Activated T-helper 1 cell treated with anti-CD3 and anti-CD28 coated beads, Interleukin-12 subunit alpha, Interleukin-12 subunit beta, Interleukin-2, Interleukin-4 antibody, amounts not matched to agents 30 ng/mL and 10 ng/mL and 1 ng/mL, durations not matched to agents 14 hours and 24 hours and 36 hours (primary cell): ENCODE results near the gene POTEI. TPM values are rescaled to one million over a fixed set of nuclear protein-coding genes. Genes with fewer than 3 reads are reported as not detected.
"Not testable (repeated sequence)": the region's sequence is repeated elsewhere in the genome, so short reads cannot be mapped to it uniquely, and the experiment has no call there.

ENCODE experiments used
- DNase-seq: peaks from one replicate; pipeline ENCODE4 v3.0.0; 2021; ENCODE audit warnings: low spot score
- H3K27ac Mint-ChIP-seq: one replicate; pipeline ENCODE4 v1.8.0; 2021; ENCODE audit warnings: mild to moderate bottlenecking, mixed read lengths
- H3K27me3 Mint-ChIP-seq: one replicate; pipeline ENCODE4 v1.8.0; 2022; ENCODE audit warnings: mild to moderate bottlenecking, moderate library complexity, mixed read lengths; ENCODE audit not compliant: insufficient read depth
- H3K36me3 Mint-ChIP-seq: one replicate; pipeline ENCODE4 v1.8.0; 2021; ENCODE audit warnings: low read depth, mixed read lengths
- H3K4me1 Mint-ChIP-seq: one replicate; pipeline ENCODE4 v1.8.0; 2021; ENCODE audit warnings: low read depth, mixed read lengths
- H3K4me3 Mint-ChIP-seq: one replicate; pipeline ENCODE4 v1.8.0; 2021; ENCODE audit warnings: mild to moderate bottlenecking, moderate library complexity, mixed read lengths
- H3K9me3 Mint-ChIP-seq: one replicate; pipeline ENCODE4 v1.8.0; 2021; ENCODE audit warnings: mixed read lengths
- intact Hi-C: fragments of 100-400 bp; cut with micrococcal nuclease; formaldehyde crosslinking; loops from one replicate; pipeline ENCODE4 v1.15.1; 2024
- total RNA-seq: library from RNA; stranded (reverse); gene quantifications from 2 replicates; pipeline ENCODE4 v1.2.3, GENCODE V29; 2022

The POTEI gene
- total RNA-seq, 1 donor from 2014 or later: not detected

GRCh38 chr2:130527365-130527967 lies 18.3 kb upstream of the POTEI start:
- H3K4me1 Mint-ChIP-seq, H3K36me3 Mint-ChIP-seq, H3K27ac Mint-ChIP-seq, DNase-seq, H3K27me3 Mint-ChIP-seq, H3K9me3 Mint-ChIP-seq, intact Hi-C loops, H3K4me3 Mint-ChIP-seq: not testable (repeated sequence)

- H3K36me3 Mint-ChIP-seq, H3K4me3 Mint-ChIP-seq, intact Hi-C loops, H3K27ac Mint-ChIP-seq, H3K4me1 Mint-ChIP-seq, DNase-seq, H3K9me3 Mint-ChIP-seq, H3K27me3 Mint-ChIP-seq: not testable (repeated sequence)
These were observed 13.3 kb upstream of the POTEI start for GRCh38 chr2:130522390-130522789.

- intact Hi-C loops, H3K9me3 Mint-ChIP-seq, H3K27ac Mint-ChIP-seq, H3K4me3 Mint-ChIP-seq, H3K4me1 Mint-ChIP-seq, DNase-seq, H3K36me3 Mint-ChIP-seq, H3K27me3 Mint-ChIP-seq: not testable (repeated sequence)
These were observed 11.9 kb upstream of the POTEI start, which contains the start of gene CFC1B for GRCh38 chr2:130520992-130521391. CFC1B (plus strand) TSS chr2:130521222; CDS start chr2:130521485, 263 bp downstream.

- intact Hi-C loops, H3K4me3 Mint-ChIP-seq, H3K36me3 Mint-ChIP-seq, DNase-seq, H3K9me3 Mint-ChIP-seq, H3K27ac Mint-ChIP-seq, H3K27me3 Mint-ChIP-seq, H3K4me1 Mint-ChIP-seq: not testable (repeated sequence)
These were observed 9.5 kb upstream of the POTEI start for GRCh38 chr2:130518516-130519106.

GRCh38 chr2:130511747-130512451 lies 2.8 kb upstream of the POTEI start:
- H3K9me3 Mint-ChIP-seq, H3K27me3 Mint-ChIP-seq, intact Hi-C loops, DNase-seq, H3K27ac Mint-ChIP-seq, H3K4me3 Mint-ChIP-seq, H3K4me1 Mint-ChIP-seq, H3K36me3 Mint-ChIP-seq: not testable (repeated sequence)

GRCh38 chr2:130510807-130511746 lies 1.9 kb upstream of the POTEI start:
- H3K9me3 Mint-ChIP-seq, H3K4me1 Mint-ChIP-seq, intact Hi-C loops, H3K27me3 Mint-ChIP-seq, DNase-seq, H3K36me3 Mint-ChIP-seq, H3K4me3 Mint-ChIP-seq, H3K27ac Mint-ChIP-seq: not testable (repeated sequence)

GRCh38 chr2:130491073-130491472 lies 18.1 kb downstream of the POTEI start:
- DNase-seq, H3K27ac Mint-ChIP-seq, H3K27me3 Mint-ChIP-seq, H3K4me3 Mint-ChIP-seq, H3K4me1 Mint-ChIP-seq, H3K36me3 Mint-ChIP-seq, H3K9me3 Mint-ChIP-seq, intact Hi-C loops: not testable (repeated sequence)

GRCh38 chr2:130455413-130455812 lies 53.7 kb downstream of the POTEI start:
- H3K27me3 Mint-ChIP-seq, H3K4me3 Mint-ChIP-seq, H3K27ac Mint-ChIP-seq, H3K4me1 Mint-ChIP-seq, H3K36me3 Mint-ChIP-seq, H3K9me3 Mint-ChIP-seq, DNase-seq, intact Hi-C loops: not testable (repeated sequence)

GRCh38 chr2:130454712-130455083 lies 54.4 kb downstream of the POTEI start:
- H3K36me3 Mint-ChIP-seq, H3K4me3 Mint-ChIP-seq, intact Hi-C loops, DNase-seq, H3K27ac Mint-ChIP-seq, H3K27me3 Mint-ChIP-seq, H3K4me1 Mint-ChIP-seq, H3K9me3 Mint-ChIP-seq: not testable (repeated sequence)

- H3K27ac Mint-ChIP-seq, H3K36me3 Mint-ChIP-seq, intact Hi-C loops, H3K4me1 Mint-ChIP-seq, H3K27me3 Mint-ChIP-seq, H3K4me3 Mint-ChIP-seq, H3K9me3 Mint-ChIP-seq, DNase-seq: not testable (repeated sequence)
These were observed 55.0 kb downstream of the POTEI start for GRCh38 chr2:130453955-130454711.

- intact Hi-C loops, H3K27me3 Mint-ChIP-seq, H3K36me3 Mint-ChIP-seq, H3K9me3 Mint-ChIP-seq, H3K4me1 Mint-ChIP-seq, H3K4me3 Mint-ChIP-seq, H3K27ac Mint-ChIP-seq, DNase-seq: not testable (repeated sequence)
These were observed 56.2 kb downstream of the POTEI start for GRCh38 chr2:130452897-130453296.

- DNase-seq, H3K36me3 Mint-ChIP-seq, H3K27me3 Mint-ChIP-seq, H3K27ac Mint-ChIP-seq, H3K4me1 Mint-ChIP-seq, intact Hi-C loops, H3K9me3 Mint-ChIP-seq, H3K4me3 Mint-ChIP-seq: not testable (repeated sequence)
These were observed 57.3 kb downstream of the POTEI start for GRCh38 chr2:130451823-130452222.
